ENCODE results near the gene LIPK. TPM values are rescaled to one million over a fixed set of nuclear protein-coding genes. Genes with fewer than 3 reads are reported as not detected.

LIPK gene
- total and polyA plus RNA-seq, 4 donors = not detected

- H3K36me3 ChIP-seq (ENCODE audit: control insufficient read depth in 4 of 4, insufficient read depth in 3 of 4, low read depth in 1 of 4, low read length in 3 of 4) = no peaks in the 10 kb centered on the region
- no peak overlapping the region for H3K4me3 ChIP-seq (ENCODE audit: low read depth in 1 of 3, low read length in 3 of 3)
- peaks cover 0 to 2% (median 0%) of the 10 kb centered on the region in 4 donors for H3K27me3 ChIP-seq (ENCODE audit: control insufficient read depth in 4 of 4, insufficient read depth in 4 of 4, low read length in 3 of 4)
- H3K9me3 ChIP-seq (ENCODE audit: control insufficient read depth in 4 of 4, low read length in 3 of 4) = no peaks in the 10 kb centered on the region
- no peak overlapping the region for H3K27ac ChIP-seq (ENCODE audit: low read depth in 1 of 2, low read length in 2 of 2)
- H3K4me1 ChIP-seq (ENCODE audit: control insufficient read depth in 4 of 4, insufficient read depth in 4 of 4, low read length in 3 of 4) = no peaks in the 10 kb centered on the region
- no peak overlapping the region for H3K9ac ChIP-seq (ENCODE audit: low read depth in 1 of 2, low read length in 2 of 2)
- TF ChIP-seq ATF3 (IDR thresholded peaks at IDR 0.05) = no peak
- no peak for TF ChIP-seq FOXA1 (IDR thresholded peaks at IDR 0.05)
- TF ChIP-seq FOXA2 (IDR thresholded peaks at IDR 0.05) = no peak
- no peak for TF ChIP-seq HNF4A (conservative IDR thresholded peaks at IDR 0.05)
- TF ChIP-seq HNF4G (IDR thresholded peaks at IDR 0.05) = no peak
- TF ChIP-seq YY1 (IDR thresholded peaks at IDR 0.05) = no peak
- no peak for TF ChIP-seq REST (IDR thresholded peaks at IDR 0.05)
- TF ChIP-seq EGR1 (IDR thresholded peaks at IDR 0.05; ENCODE audit: low read depth in 2 of 2) = no peak
- TF ChIP-seq NR2F2 (IDR thresholded peaks at IDR 0.05) = no peak
- no peak for TF ChIP-seq ZBTB33 (IDR thresholded peaks at IDR 0.05)
- TF ChIP-seq JUND (IDR thresholded peaks at IDR 0.05) = no peak
- DNase-seq (ENCODE audit: low spot score) = no peak
- 75% methylated on average over 2 of the region's 2 CpGs for WGBS
Observed at GRCh38 chr10:88781206-88781605, 75.2 kb downstream of the LIPK start.

GRCh38 chr10:88782222-88782621 lies 76.2 kb downstream of the LIPK start:
- Histone ChIP-seq H3K9me3 (ENCODE audit: control insufficient read depth in 4 of 4, low read length in 3 of 4) (no peaks in the 10 kb centered on the region), H3K27me3 (ENCODE audit: control insufficient read depth in 4 of 4, insufficient read depth in 4 of 4, low read length in 3 of 4) (peaks cover 0 to 2% (median 0%) of the 10 kb centered on the region in 4 donors), H3K4me3 (ENCODE audit: low read depth in 1 of 3, low read length in 3 of 3) (no peak overlapping the region), H3K4me1 (ENCODE audit: control insufficient read depth in 4 of 4, insufficient read depth in 4 of 4, low read length in 3 of 4) (no peaks in the 10 kb centered on the region), H3K27ac (ENCODE audit: low read depth in 1 of 2, low read length in 2 of 2) (no peak overlapping the region), H3K36me3 (ENCODE audit: control insufficient read depth in 4 of 4, insufficient read depth in 3 of 4, low read depth in 1 of 4, low read length in 3 of 4) (no peaks in the 10 kb centered on the region), H3K9ac (ENCODE audit: low read depth in 1 of 2, low read length in 2 of 2) (no peak overlapping the region)
- TF ChIP-seq RAD21 (IDR thresholded peaks at IDR 0.05) (no peak), TAF1 (conservative IDR thresholded peaks at IDR 0.05) (no peak), JUND (IDR thresholded peaks at IDR 0.05) (no peak), HNF4A (conservative IDR thresholded peaks at IDR 0.05) (no peak), HNF4G (IDR thresholded peaks at IDR 0.05) (no peak)
- 94% methylated on average over 3 of the region's 3 CpGs for WGBS
- DNase-seq (ENCODE audit: low spot score) = no peak

- Histone ChIP-seq H3K36me3 (ENCODE audit: control insufficient read depth in 4 of 4, insufficient read depth in 3 of 4, low read depth in 1 of 4, low read length in 3 of 4) (no peaks in the 10 kb centered on the region), H3K4me1 (ENCODE audit: control insufficient read depth in 4 of 4, insufficient read depth in 4 of 4, low read length in 3 of 4) (no peaks in the 10 kb centered on the region), H3K9me3 (ENCODE audit: control insufficient read depth in 4 of 4, low read length in 3 of 4) (no peaks in the 10 kb centered on the region), H3K27ac (ENCODE audit: low read depth in 1 of 2, low read length in 2 of 2) (no peak overlapping the region), H3K4me3 (ENCODE audit: low read depth in 1 of 3, low read length in 3 of 3) (no peak overlapping the region), H3K9ac (ENCODE audit: low read depth in 1 of 2, low read length in 2 of 2) (no peak overlapping the region), H3K27me3 (ENCODE audit: control insufficient read depth in 4 of 4, insufficient read depth in 4 of 4, low read length in 3 of 4) (peaks cover 0 to 2% (median 0%) of the 10 kb centered on the region in 4 donors)
- TF ChIP-seq FOXA2 (IDR thresholded peaks at IDR 0.05) = no peak
- WGBS = 80% methylated on average over 3 of the region's 3 CpGs
- no peak for DNase-seq (ENCODE audit: low spot score)
Observed at GRCh38 chr10:88783724-88784123, 77.7 kb downstream of the LIPK start.
